ENCODE data around the gene ZBTB11.

DNA sequence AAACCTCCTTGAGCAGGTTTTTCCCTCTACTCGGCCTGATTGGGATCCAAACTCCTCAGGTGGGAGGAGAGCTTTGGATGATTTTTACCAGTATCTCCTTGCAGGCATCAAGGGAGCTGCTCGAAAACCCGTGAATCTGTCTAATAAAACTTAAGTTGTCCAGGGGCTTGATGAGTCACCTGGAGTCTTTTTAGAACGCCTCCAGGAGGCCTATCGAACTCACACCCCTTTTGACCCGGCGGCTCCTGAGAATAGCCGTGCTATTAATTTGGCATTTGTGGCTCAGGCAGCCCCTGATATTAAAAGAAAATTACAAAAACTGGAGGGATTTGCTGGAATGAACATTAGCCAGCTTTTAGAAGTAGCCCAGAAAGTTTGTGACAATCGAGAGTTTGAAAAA is 41.6 kb downstream of the ZBTB11 start:
- TF ChIP-seq, protein P1, sequence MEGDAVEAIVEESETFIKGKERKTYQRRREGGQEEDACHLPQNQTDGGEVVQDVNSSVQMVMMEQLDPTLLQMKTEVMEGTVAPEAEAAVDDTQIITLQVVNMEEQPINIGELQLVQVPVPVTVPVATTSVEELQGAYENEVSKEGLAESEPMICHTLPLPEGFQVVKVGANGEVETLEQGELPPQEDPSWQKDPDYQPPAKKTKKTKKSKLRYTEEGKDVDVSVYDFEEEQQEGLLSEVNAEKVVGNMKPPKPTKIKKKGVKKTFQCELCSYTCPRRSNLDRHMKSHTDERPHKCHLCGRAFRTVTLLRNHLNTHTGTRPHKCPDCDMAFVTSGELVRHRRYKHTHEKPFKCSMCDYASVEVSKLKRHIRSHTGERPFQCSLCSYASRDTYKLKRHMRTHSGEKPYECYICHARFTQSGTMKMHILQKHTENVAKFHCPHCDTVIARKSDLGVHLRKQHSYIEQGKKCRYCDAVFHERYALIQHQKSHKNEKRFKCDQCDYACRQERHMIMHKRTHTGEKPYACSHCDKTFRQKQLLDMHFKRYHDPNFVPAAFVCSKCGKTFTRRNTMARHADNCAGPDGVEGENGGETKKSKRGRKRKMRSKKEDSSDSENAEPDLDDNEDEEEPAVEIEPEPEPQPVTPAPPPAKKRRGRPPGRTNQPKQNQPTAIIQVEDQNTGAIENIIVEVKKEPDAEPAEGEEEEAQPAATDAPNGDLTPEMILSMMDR (IDR thresholded peaks at IDR 0.05 in 4 of 5, conservative IDR thresholded peaks at IDR 0.05 in 1 of 5) = no peak
- no peak for TF ChIP-seq POLR2A (IDR thresholded peaks at IDR 0.05)

Measured in gastrocnemius medialis (tissue), 4 donors.